T-helper 9 cell (primary cell): ENCODE data around the gene MAPKAPK2.

Experiments used
- DNase-seq: peaks from one replicate; pipeline ENCODE4 v3.0.0-alpha.2; 2020

Gene MAPKAPK2

GRCh38 chr1:206684003-206684402 lies 702 bp upstream of the MAPKAPK2 start:
- DNase-seq = no peak

GRCh38 chr1:206685334-206685768 lies 646 bp downstream of the MAPKAPK2 start:
- peak; percentile 26 for DNase-seq

DNA sequence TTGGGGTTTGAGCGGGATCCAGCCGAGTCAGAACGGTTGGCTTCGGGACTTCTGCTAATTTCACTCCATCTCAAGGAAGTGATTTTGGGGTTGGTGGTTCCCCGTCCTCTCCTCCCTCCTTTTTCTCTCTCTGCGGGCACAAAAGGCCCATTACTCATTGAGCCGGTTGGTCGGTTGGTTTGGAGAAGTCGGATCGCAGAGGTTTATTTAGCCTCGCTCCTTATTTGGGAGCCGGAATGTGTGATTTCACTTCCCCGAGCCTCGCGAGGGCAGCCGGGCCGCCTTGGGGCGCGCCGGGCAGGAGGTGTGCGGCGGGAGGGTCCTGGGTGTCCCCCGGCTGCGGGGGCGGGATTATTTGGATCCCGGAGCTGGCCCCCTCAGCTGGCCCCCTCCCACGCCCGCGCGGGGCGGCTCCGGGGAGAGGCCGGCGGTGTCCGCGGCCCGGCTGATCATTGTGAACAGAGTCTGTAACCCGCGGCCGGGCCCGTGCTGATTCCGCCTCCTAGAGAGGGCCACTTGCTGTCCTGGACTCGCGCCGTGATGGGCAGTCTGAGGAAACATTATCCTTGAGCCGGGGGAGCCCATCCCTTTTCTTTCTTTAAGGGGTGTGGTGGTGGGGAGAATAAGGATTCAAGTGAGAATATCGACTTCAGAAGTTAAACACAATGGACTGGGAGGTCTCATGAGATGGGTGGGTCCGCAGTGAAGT lies 1.2 kb downstream of the MAPKAPK2 start:
- DNase-seq = peak; percentile 48

GRCh38 chr1:206686478-206687249 lies 2.0 kb downstream of the MAPKAPK2 start:
- no peak for DNase-seq

DNA sequence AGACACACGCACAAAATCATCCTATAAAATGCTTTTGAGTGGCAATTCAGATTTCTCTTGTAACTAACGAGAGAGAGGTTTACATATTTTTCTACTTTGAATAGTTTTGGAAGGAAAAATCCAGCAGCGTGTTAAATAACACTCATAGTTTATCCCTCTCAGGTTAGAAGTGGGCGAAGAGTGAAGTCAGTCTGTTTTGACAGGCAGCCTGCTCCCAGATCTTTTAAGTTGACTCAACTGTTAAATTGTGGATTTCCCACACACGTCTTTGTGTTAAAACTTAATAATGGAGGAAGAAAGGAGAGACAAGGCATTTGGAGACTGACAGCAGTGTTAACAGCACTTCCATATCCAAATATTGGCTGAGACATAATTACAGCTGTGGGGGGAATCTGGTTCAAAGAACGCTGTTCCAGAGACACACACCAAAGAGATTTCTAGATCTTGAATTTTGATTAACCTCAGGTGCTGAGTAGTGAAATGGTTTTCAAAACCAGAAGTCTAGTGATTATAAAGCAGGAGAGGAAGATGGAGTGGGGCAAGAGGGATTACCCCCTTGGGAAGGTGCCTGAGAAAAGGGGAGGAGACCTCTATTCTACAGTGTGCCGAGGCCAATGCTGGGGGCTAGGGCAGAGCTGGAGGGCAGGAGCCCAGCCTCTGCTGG lies 2.7 kb downstream of the MAPKAPK2 start:
- no peak for DNase-seq

GRCh38 chr1:206687915-206688442 lies 3.3 kb downstream of the MAPKAPK2 start:
- DNase-seq = no peak

GRCh38 chr1:206690516-206690915 lies 5.8 kb downstream of the MAPKAPK2 start:
- no peak for DNase-seq

DNA sequence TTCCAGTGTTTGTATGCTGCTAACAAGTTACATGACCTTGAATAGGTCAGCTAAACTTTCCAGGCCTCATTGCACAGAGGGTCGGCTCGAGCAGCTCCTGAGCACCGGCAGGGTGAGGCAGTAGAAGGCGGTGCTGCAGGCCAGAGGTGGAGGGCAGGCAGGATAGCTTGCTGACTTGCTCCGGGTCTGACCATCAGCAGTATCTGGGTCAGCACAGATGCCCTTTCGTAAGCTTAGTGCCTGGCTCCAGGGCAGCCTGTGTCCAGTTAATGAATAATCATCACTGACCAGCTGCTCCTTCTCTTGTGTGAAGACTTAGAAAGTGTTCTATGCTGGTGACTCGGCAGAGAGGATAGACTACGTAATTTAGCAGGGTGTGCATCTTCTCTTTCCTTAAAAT lies 6.9 kb downstream of the MAPKAPK2 start:
- DNase-seq = no peak

GRCh38 chr1:206693029-206693428 lies 8.3 kb downstream of the MAPKAPK2 start:
- DNase-seq = no peak

- no peak for DNase-seq
Measured at GRCh38 chr1:206693592-206693991, 8.9 kb downstream of the MAPKAPK2 start.

- no peak for DNase-seq
Measured at GRCh38 chr1:206694171-206695124, 9.7 kb downstream of the MAPKAPK2 start.

- no peak for DNase-seq
Measured at GRCh38 chr1:206695733-206696132, 11.0 kb downstream of the MAPKAPK2 start.

- no peak for DNase-seq
Measured at GRCh38 chr1:206696812-206697585, 12.3 kb downstream of the MAPKAPK2 start.

- DNase-seq = no peak
Measured at GRCh38 chr1:206698011-206698410, 13.3 kb downstream of the MAPKAPK2 start.

- no peak for DNase-seq
Measured at GRCh38 chr1:206699000-206699586, 14.4 kb downstream of the MAPKAPK2 start.

DNA sequence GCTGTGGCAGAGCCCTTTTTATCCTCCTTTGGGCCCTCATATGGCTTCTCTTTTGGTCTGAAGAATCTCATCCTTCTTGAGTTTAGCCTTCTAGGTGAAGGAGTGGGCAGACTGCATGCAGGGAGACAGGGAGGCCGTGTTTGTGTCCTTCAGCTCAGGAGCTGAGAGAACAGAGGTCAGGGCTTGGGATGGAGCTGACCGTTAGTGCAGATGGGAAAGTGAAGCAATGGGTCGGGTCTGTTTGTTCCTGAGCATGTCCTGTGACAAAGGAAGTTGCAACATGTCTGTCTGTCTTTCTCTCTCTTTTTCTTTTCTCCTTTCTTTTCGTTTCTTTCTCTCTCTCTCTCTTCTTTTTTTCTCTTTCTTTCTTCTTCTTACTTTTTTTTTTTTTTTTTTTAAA lies 14.9 kb downstream of the MAPKAPK2 start:
- no peak for DNase-seq

- DNase-seq = no peak
Measured at GRCh38 chr1:206700445-206701036, 15.8 kb downstream of the MAPKAPK2 start.

DNA sequence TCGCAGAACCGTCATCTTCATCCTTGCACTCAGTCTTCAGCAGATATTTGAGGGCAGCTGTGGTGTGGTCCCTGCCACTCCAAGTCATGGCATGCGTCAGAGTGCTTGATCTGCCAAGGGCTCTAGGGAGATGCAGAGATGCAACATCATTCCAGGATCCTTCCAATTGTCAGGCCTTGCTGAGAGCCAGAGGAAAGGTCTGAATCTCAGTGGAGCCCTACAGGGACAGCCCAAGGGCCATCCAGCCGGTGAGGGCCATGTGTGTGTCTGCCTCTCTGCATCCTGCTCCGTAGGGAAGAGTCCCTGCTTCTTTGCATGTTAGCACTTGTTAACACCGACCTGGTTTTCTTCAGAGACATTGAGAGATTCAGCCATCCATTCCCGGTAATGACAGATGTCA lies 17.6 kb downstream of the MAPKAPK2 start:
- no peak for DNase-seq

DNA sequence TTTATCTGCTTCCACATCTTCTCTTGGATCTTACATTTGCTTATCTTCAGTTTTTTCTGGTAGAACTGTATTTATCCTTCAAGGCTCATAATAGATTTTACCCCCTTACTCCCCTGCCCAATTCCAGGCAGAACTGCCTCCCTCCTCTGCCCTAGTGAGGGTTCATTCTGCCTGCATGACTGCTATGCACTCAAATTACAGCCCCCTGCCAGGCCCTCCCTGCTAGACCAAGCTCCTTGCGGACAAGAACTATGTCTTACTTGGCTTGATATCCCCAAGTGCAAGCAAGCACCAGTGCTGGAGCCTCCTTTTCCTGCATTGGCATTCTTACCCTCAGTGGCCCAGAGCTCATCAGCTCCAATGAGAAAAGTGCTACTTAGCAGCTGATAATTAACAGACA lies 18.1 kb downstream of the MAPKAPK2 start:
- DNase-seq = no peak

GRCh38 chr1:206703661-206704060 lies 19.0 kb downstream of the MAPKAPK2 start:
- DNase-seq = peak; percentile 57

DNA sequence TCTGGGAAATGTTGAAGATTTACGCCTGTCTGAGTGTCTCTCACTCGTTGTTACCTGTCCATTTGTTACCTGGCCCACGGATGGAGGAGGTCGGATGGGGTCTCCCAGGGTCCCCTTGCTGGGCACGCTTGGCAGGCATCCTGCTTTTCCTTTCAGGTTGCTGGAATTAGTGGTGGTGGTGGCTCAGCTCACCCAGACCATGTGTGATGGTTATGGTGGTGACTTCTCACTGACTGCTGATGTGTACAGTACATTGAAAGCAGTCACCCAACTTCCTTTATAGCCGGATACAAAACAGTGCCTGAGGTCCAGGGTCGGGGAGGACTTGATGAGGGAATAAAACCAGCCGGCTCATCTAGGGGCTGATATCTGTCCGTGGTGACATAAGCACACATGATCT lies 19.5 kb downstream of the MAPKAPK2 start:
- no peak for DNase-seq
